ENCODE results near the gene ENOSF1. TPM values are rescaled to one million over a fixed set of nuclear protein-coding genes. Genes with fewer than 3 reads are reported as not detected.

The ENOSF1 gene
- total and polyA plus RNA-seq, 2 of the 13 experiments (the other 11 are each of a cell fraction or from before 2014, with no cell fraction given), result 37.6 to 40.1 TPM

- TF ChIP-seq CBX5 (CRISPR knock-in tag; IDR thresholded peaks at IDR 0.05; ENCODE audit: borderline replicate concordance), result 0 out of 2 replicates have a peak, but pooled peaks have one; percentile 48
- TF ChIP-seq TOPORS (CRISPR knock-in tag; IDR thresholded peaks at IDR 0.05), result peak; percentile 56; the same call in 1 of the 2 replicates
- no peak for TF ChIP-seq FUBP1 (CRISPR knock-in tag; IDR thresholded peaks at IDR 0.05; ENCODE audit: borderline replicate concordance)
- peak; percentile 52; the same call in 1 of the 2 replicates for TF ChIP-seq ESRRA (CRISPR knock-in tag; IDR thresholded peaks at IDR 0.05; ENCODE audit: low read depth)
- no peak for TF ChIP-seq ZNF207 (IDR thresholded peaks at IDR 0.05; ENCODE audit: borderline replicate concordance)
- no peak for TF ChIP-seq SNAI1 (CRISPR knock-in tag; IDR thresholded peaks at IDR 0.05; ENCODE audit: borderline replicate concordance)
- no peak for TF ChIP-seq NFAT5 (CRISPR knock-in tag; IDR thresholded peaks at IDR 0.05)
- TF ChIP-seq JDP2 (CRISPR knock-in tag; IDR thresholded peaks at IDR 0.05; ENCODE audit: borderline replicate concordance), result no peak
- TF ChIP-seq ZNF614 (CRISPR knock-in tag; IDR thresholded peaks at IDR 0.05; ENCODE audit: borderline replicate concordance), result 0 out of 2 replicates have a peak, but pooled peaks have one; percentile 32
- TF ChIP-seq KMT2A (CRISPR knock-in tag; IDR thresholded peaks at IDR 0.05), result 0 out of 2 replicates have a peak, but pooled peaks have one; percentile 26
- peak; percentile 12; the same call in 1 of the 2 replicates for TF ChIP-seq GATAD1 (CRISPR knock-in tag; IDR thresholded peaks at IDR 0.05)
- peak; percentile 47 for TF ChIP-seq ASH2L (IDR thresholded peaks at IDR 0.05; ENCODE audit: insufficient read length, low read depth, low read length)
- TF ChIP-seq ZNF296 (CRISPR knock-in tag; conservative IDR thresholded peaks at IDR 0.05), result no peak
- 0 out of 2 replicates have a peak, but pooled peaks have one; percentile 55 for TF ChIP-seq POLR2G (IDR thresholded peaks at IDR 0.05; ENCODE audit: low read depth, low read length)
- no peak; the same call in 1 of the 2 replicates for TF ChIP-seq ZNF264 (CRISPR knock-in tag; IDR thresholded peaks at IDR 0.05)
- peak; percentile 97; the same call in 1 of the 2 replicates for TF ChIP-seq ZNF790 (CRISPR knock-in tag; IDR thresholded peaks at IDR 0.05; ENCODE audit: borderline replicate concordance)
- TF ChIP-seq NCOA2 (CRISPR knock-in tag; IDR thresholded peaks at IDR 0.05), result no peak
- TF ChIP-seq ZNF34 (CRISPR knock-in tag; IDR thresholded peaks at IDR 0.05; ENCODE audit: borderline replicate concordance), result 0 out of 2 replicates have a peak, but pooled peaks have one; percentile 49
- TF ChIP-seq KDM3A (CRISPR knock-in tag; IDR thresholded peaks at IDR 0.05; ENCODE audit: low read depth), result 0 out of 2 replicates have a peak, but pooled peaks have one; percentile 25
- TF ChIP-seq RFX3 (CRISPR knock-in tag; IDR thresholded peaks at IDR 0.05), result no peak
- no peak for TF ChIP-seq ZNF274 (CRISPR knock-in tag; IDR thresholded peaks at IDR 0.05)
- TF ChIP-seq ZNF761 (CRISPR knock-in tag; conservative IDR thresholded peaks at IDR 0.05), result peak; percentile 74; the same call in 1 of the 2 replicates
- peak; percentile 42; the same call in 1 of the 2 replicates for TF ChIP-seq ZNF644 (CRISPR knock-in tag; IDR thresholded peaks at IDR 0.05; ENCODE audit: low read depth)
- TF ChIP-seq TP53 (CRISPR knock-in tag; conservative IDR thresholded peaks at IDR 0.05), result no peak
These were observed at the start of gene ENOSF1 (continued) for GRCh38 chr18:712401-713134.

Measured in HepG2 (cell line).